Activated T-helper 17 cell treated with anti-CD3 and anti-CD28 coated beads, Interleukin-2, amount 50 U/mL, for 72 hours (primary cell): ENCODE results near the gene COTL1. TPM values are rescaled to one million over a fixed set of nuclear protein-coding genes. Genes with fewer than 3 reads are reported as not detected.
A peak's percentile ranks its signal among the peaks of the same experiment; 100 is the strongest.

Source experiments
- ATAC-seq: fragments of 150-1000 bp; cut with Tn5 transposase; replicated peaks from 2 replicates; pipeline ENCODE4 v1.10.0; 2021; ENCODE audit warnings: mild to moderate bottlenecking, moderate library complexity
- H3K27ac Mint-ChIP-seq: one replicate; pipeline ENCODE4 v1.8.0; 2022; ENCODE audit warnings: mixed read lengths
- H3K27me3 Mint-ChIP-seq: one replicate; pipeline ENCODE4 v1.8.0; 2022; ENCODE audit warnings: mixed read lengths
- H3K36me3 Mint-ChIP-seq: one replicate; pipeline ENCODE4 v1.8.0; 2022; ENCODE audit warnings: low read depth, mild to moderate bottlenecking, mixed read lengths
- H3K4me1 Mint-ChIP-seq: one replicate; pipeline ENCODE4 v1.8.0; 2022; ENCODE audit warnings: mixed read lengths
- H3K4me3 Mint-ChIP-seq: one replicate; pipeline ENCODE4 v1.8.0; 2022; ENCODE audit warnings: mild to moderate bottlenecking, mixed read lengths
- H3K9me3 Mint-ChIP-seq: one replicate; pipeline ENCODE4 v1.8.0; 2022; ENCODE audit warnings: mixed read lengths
- total RNA-seq, 2 donors: library from RNA; stranded (reverse); gene quantifications; one replicate each; pipeline ENCODE4 v1.2.3, GENCODE V29; 2022

COTL1 gene, protein sequence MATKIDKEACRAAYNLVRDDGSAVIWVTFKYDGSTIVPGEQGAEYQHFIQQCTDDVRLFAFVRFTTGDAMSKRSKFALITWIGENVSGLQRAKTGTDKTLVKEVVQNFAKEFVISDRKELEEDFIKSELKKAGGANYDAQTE
- 100 to 1,000 TPM; 250 to 505 TPM for total RNA-seq

- Mint-ChIP-seq H3K4me3 (peak within 1 kb of the TSS; percentile 91), H3K27me3 (no peaks in the 10 kb centered on the region), H3K9me3 (no peaks in the 10 kb centered on the region), H3K27ac (peak within 1 kb of the TSS; percentile 97), H3K4me1 (peaks cover 27% of the 10 kb centered on the region), H3K36me3 (peaks cover 45% of the 10 kb centered on the region)
- peak; percentile 83 for ATAC-seq
Observed at GRCh38 chr16:84617791-84618580, at the start of gene COTL1. Gene COTL1 (minus strand): TSS chr16:84618078. CDS start chr16:84617914, 164 bp downstream.

GRCh38 chr16:84665843-84666242, 48.0 kb upstream of the COTL1 start:
- Mint-ChIP-seq H3K9me3 (no peaks in the 10 kb centered on the region), H3K4me3 (no peak overlapping the region), H3K36me3 (peaks cover 68% of the 10 kb centered on the region), H3K27me3 (no peaks in the 10 kb centered on the region), H3K4me1 (peaks cover 6% of the 10 kb centered on the region), H3K27ac (no peak overlapping the region)
- ATAC-seq, result no peak

DNA sequence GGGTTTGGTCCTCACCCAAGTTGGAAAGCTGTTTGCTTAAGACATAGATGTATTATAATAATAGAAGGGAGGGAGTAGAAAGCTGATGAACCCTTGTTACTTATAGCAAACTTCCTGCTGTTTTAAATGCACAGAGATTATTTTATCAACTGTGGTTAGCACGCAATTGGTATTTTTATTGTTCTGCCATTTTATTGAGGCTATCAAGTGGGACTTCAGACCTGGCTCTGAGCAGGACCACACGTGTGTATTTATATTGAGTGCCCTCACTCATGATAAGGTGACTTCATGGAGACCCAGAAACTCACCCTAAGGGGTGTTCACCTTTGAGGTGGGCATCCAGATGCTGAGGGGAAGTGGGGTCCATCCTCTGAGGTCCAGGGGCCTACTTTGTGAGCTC, 47.5 kb upstream of the COTL1 start:
- ATAC-seq, result no peak
- Mint-ChIP-seq H3K4me1 (peaks cover 6% of the 10 kb centered on the region), H3K9me3 (no peaks in the 10 kb centered on the region), H3K36me3 (peaks cover 73% of the 10 kb centered on the region), H3K27ac (no peak overlapping the region), H3K27me3 (no peaks in the 10 kb centered on the region), H3K4me3 (no peak overlapping the region)

GRCh38 chr16:84663433-84664101, 45.7 kb upstream of the COTL1 start:
- Mint-ChIP-seq H3K4me1 (peaks cover 6% of the 10 kb centered on the region), H3K9me3 (no peaks in the 10 kb centered on the region), H3K27me3 (no peaks in the 10 kb centered on the region), H3K4me3 (no peak overlapping the region), H3K36me3 (peaks cover 88% of the 10 kb centered on the region), H3K27ac (no peak overlapping the region)
- no peak for ATAC-seq

DNA sequence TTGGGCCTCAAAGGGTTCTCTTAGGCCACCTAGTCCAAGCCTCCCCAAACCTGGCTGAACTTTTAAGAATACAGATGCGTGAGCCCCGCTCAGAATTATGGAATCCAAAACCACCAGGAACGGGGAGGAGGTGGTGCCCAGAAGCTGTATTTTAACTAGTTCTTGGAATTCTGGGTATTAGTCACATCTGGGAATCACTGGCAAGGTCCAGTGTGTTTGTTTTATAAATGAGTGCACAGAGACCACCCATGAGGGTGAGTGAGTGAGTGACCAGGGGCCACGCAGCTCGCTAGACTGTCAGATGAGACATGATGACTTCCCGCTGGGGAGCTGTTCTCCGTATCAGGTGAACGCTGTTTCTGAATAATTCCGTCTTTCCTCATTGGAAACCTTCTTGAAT, 44.6 kb upstream of the COTL1 start:
- peaks cover 6% of the 10 kb centered on the region for H3K4me1 Mint-ChIP-seq
- H3K27ac Mint-ChIP-seq, result no peak overlapping the region
- H3K36me3 Mint-ChIP-seq, result peaks cover 93% of the 10 kb centered on the region
- H3K27me3 Mint-ChIP-seq, result no peaks in the 10 kb centered on the region
- no peaks in the 10 kb centered on the region for H3K9me3 Mint-ChIP-seq
- no peak for ATAC-seq
- no peak overlapping the region for H3K4me3 Mint-ChIP-seq

GRCh38 chr16:84661418-84662060, 43.7 kb upstream of the COTL1 start:
- peaks cover 88% of the 10 kb centered on the region for H3K36me3 Mint-ChIP-seq
- ATAC-seq, result no peak

GRCh38 chr16:84660973-84661372, 43.1 kb upstream of the COTL1 start:
- H3K36me3 Mint-ChIP-seq, result peaks cover 89% of the 10 kb centered on the region
- H3K27ac Mint-ChIP-seq, result no peak overlapping the region
- H3K27me3 Mint-ChIP-seq, result no peaks in the 10 kb centered on the region
- H3K4me1 Mint-ChIP-seq, result peaks cover 6% of the 10 kb centered on the region
- ATAC-seq, result no peak
- no peak overlapping the region for H3K4me3 Mint-ChIP-seq
- no peaks in the 10 kb centered on the region for H3K9me3 Mint-ChIP-seq

More at GRCh38 chr16:84661418-84662060, 43.7 kb upstream of the COTL1 start:
- peaks cover 6% of the 10 kb centered on the region for H3K4me1 Mint-ChIP-seq
- H3K4me3 Mint-ChIP-seq, result no peak overlapping the region
- no peak overlapping the region for H3K27ac Mint-ChIP-seq
- H3K9me3 Mint-ChIP-seq, result no peaks in the 10 kb centered on the region
- no peaks in the 10 kb centered on the region for H3K27me3 Mint-ChIP-seq

GRCh38 chr16:84659656-84660300, 41.9 kb upstream of the COTL1 start:
- ATAC-seq, result no peak
- H3K4me1 Mint-ChIP-seq, result peaks cover 6% of the 10 kb centered on the region

GRCh38 chr16:84658690-84659089, 40.8 kb upstream of the COTL1 start:
- Mint-ChIP-seq H3K36me3 (peaks cover 95% of the 10 kb centered on the region), H3K27me3 (no peaks in the 10 kb centered on the region), H3K4me3 (no peak overlapping the region), H3K4me1 (peaks cover 4% of the 10 kb centered on the region), H3K27ac (no peak overlapping the region), H3K9me3 (no peaks in the 10 kb centered on the region)
- ATAC-seq, result no peak

More at GRCh38 chr16:84659656-84660300, 41.9 kb upstream of the COTL1 start:
- Mint-ChIP-seq H3K36me3 (peaks cover 96% of the 10 kb centered on the region), H3K9me3 (no peaks in the 10 kb centered on the region), H3K27ac (no peak overlapping the region), H3K27me3 (no peaks in the 10 kb centered on the region), H3K4me3 (no peak overlapping the region)

DNA sequence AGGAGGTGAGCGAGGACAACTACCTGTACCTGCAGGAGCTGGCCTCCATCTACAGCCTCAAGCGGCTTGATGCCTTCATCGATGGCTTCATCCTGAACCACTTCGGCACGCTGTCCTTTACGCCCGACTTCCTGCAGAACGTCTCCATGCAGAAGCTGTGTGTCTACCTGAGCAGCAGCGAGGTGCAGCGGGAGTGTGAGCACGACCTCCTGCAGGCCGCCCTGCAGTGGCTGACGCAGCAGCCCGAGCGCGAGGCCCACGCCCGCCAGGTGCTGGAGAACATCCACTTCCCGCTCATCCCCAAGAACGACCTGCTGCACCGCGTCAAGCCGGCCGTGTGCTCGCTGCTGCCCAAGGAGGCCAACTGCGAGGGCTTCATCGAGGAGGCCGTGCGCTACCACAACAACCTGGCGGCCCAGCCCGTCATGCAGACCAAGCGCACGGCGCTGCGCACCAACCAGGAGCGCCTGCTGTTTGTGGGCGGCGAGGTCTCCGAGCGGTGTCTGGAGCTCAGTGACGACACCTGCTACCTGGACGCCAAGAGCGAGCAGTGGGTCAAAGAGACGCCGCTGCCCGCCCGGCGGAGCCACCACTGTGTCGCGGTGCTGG, 39.5 kb upstream of the COTL1 start:
- ATAC-seq, result no peak

GRCh38 chr16:84656649-84657048, 38.8 kb upstream of the COTL1 start:
- Mint-ChIP-seq H3K9me3 (no peaks in the 10 kb centered on the region), H3K4me1 (peaks cover 16% of the 10 kb centered on the region), H3K27ac (peak overlapping the region; percentile 59), H3K4me3 (no peak overlapping the region), H3K27me3 (no peaks in the 10 kb centered on the region), H3K36me3 (peaks cover 95% of the 10 kb centered on the region)
- ATAC-seq, result no peak

More for the DNA sequence above, 39.5 kb upstream of the COTL1 start:
- Mint-ChIP-seq H3K27me3 (no peaks in the 10 kb centered on the region), H3K27ac (no peak overlapping the region), H3K9me3 (no peaks in the 10 kb centered on the region), H3K4me1 (peaks cover 13% of the 10 kb centered on the region), H3K4me3 (no peak overlapping the region), H3K36me3 (peaks cover 95% of the 10 kb centered on the region)

- no peak for ATAC-seq
- no peak overlapping the region for H3K4me3 Mint-ChIP-seq
- peaks cover 30% of the 10 kb centered on the region for H3K4me1 Mint-ChIP-seq
- no peaks in the 10 kb centered on the region for H3K9me3 Mint-ChIP-seq
- H3K27ac Mint-ChIP-seq, result peak overlapping the region; percentile 59
- no peaks in the 10 kb centered on the region for H3K27me3 Mint-ChIP-seq
- H3K36me3 Mint-ChIP-seq, result peaks cover 95% of the 10 kb centered on the region
Observed at GRCh38 chr16:84654998-84655397, 37.1 kb upstream of the COTL1 start.

GRCh38 chr16:84654238-84654637, 36.4 kb upstream of the COTL1 start:
- Mint-ChIP-seq H3K36me3 (peaks cover 89% of the 10 kb centered on the region), H3K4me3 (no peak overlapping the region), H3K27me3 (no peaks in the 10 kb centered on the region), H3K9me3 (no peaks in the 10 kb centered on the region), H3K27ac (no peak overlapping the region), H3K4me1 (peaks cover 32% of the 10 kb centered on the region)
- ATAC-seq, result no peak

DNA sequence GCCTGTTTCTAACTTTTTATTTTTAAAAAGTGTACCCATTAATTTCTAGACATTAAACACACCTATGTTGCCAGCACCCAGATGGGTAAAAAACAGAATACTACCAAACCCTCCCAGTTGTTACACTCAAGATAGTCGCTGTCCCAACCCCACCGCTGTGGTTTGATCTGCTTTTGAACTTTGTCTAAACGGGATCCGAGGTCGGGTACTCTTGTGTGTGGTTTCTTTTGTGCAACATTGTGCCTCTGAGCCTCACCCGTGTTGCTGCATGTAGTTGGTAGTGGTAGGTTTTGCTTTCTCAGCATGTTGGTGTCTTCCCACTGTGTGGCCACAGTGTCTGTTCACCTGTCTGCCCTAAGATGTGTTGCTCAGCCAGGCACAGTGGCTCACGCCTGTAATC, 34.7 kb upstream of the COTL1 start:
- Mint-ChIP-seq H3K4me3 (peak overlapping the region; percentile 35), H3K9me3 (no peaks in the 10 kb centered on the region), H3K36me3 (peaks cover 77% of the 10 kb centered on the region), H3K4me1 (peaks cover 35% of the 10 kb centered on the region), H3K27ac (peak overlapping the region; percentile 75), H3K27me3 (no peaks in the 10 kb centered on the region)
- ATAC-seq, result no peak
